ENCODE data around the gene SLC20A1.

SLC20A1 gene

DNA sequence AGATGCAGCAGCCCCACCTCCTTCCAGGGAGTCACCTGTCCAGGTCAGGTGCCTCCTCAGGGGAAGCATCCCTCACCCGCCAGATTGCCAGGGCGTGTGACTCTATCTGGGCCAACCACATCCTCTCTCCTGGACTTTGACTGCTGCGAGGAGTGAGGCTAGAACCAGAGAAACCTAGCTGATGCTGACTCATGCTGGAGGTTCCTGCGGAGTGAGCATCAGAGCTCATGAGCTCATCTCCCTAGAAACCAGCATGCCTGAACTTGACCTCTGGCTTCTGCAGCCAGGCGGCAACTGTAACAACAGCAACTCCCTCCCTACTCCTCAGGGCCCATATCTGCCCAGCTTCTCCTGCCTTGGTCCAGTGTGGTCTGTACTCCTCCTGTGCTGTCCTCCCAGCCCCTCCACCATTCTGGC is 46.8 kb downstream of the SLC20A1 start:
- no peak overlapping the region for H3K4me2 ChIP-seq (ENCODE audit: low read depth, low read length, poor library complexity, severe bottlenecking)
- no peak overlapping the region for H3K9ac ChIP-seq (ENCODE audit: low read length)
- H3K79me2 ChIP-seq (ENCODE audit: insufficient read depth, low read length): no peaks in the 10 kb centered on the region
- H3K4me3 ChIP-seq (ENCODE audit: insufficient read depth, low read length, poor library complexity, severe bottlenecking): no peak overlapping the region
- no peaks in the 10 kb centered on the region for H3K36me3 ChIP-seq (ENCODE audit: low read length)
- H4K20me1 ChIP-seq (ENCODE audit: low read depth, low read length): no peaks in the 10 kb centered on the region
- no peaks in the 10 kb centered on the region for H3F3A ChIP-seq (ENCODE audit: insufficient read depth)
- TF ChIP-seq CTCF (IDR thresholded peaks at IDR 0.05; ENCODE audit: insufficient read depth, low read length, poor library complexity, severe bottlenecking) (no peak), EZH2phosphoT487 (conservative IDR thresholded peaks at IDR 0.05; ENCODE audit: low read length) (no peak)
- no peak overlapping the region for H3K27ac ChIP-seq (ENCODE audit: low read depth, low read length)
- H3K9me3 ChIP-seq (ENCODE audit: insufficient read depth, low read length): no peaks in the 10 kb centered on the region
- H2AFZ ChIP-seq (ENCODE audit: low read depth, low read length, severe bottlenecking): no peak overlapping the region
- no peaks in the 10 kb centered on the region for H3K9me2 ChIP-seq (replicated peaks; ENCODE audit: insufficient read depth, low read length)
- no peaks in the 10 kb centered on the region for H3K27me3 ChIP-seq (ENCODE audit: low read length)

DNA sequence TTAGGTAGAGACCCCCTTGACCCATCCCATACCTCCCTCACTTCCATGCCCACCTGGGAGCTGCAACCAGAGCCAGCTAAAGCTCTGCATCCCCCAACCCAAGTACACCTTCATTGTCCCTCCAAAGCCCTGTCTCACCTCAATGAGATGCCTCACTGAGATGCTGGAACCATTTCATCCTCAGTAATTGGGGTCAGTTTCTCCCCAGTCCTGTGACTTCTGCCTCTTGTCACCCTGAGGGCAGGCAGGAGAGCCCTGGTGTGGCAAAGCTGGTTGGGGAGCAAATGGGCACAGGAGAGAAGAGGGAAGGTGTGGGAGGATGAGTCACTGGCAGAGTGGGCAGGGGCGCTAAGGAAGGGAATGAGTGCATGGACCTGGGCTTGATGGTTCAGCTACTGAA is 47.2 kb downstream of the SLC20A1 start:
- no peaks in the 10 kb centered on the region for H3K79me2 ChIP-seq (ENCODE audit: insufficient read depth, low read length)
- no peaks in the 10 kb centered on the region for H4K20me1 ChIP-seq (ENCODE audit: low read depth, low read length)
- H3K4me2 ChIP-seq (ENCODE audit: low read depth, low read length, poor library complexity, severe bottlenecking): no peak overlapping the region
- no peaks in the 10 kb centered on the region for H3F3A ChIP-seq (ENCODE audit: insufficient read depth)
- H3K36me3 ChIP-seq (ENCODE audit: low read length): no peaks in the 10 kb centered on the region
- H3K4me3 ChIP-seq (ENCODE audit: insufficient read depth, low read length, poor library complexity, severe bottlenecking): no peak overlapping the region
- H3K9ac ChIP-seq (ENCODE audit: low read length): no peak overlapping the region
- H3K27ac ChIP-seq (ENCODE audit: low read depth, low read length): no peak overlapping the region
- no peaks in the 10 kb centered on the region for H3K9me3 ChIP-seq (ENCODE audit: insufficient read depth, low read length)
- H3K9me2 ChIP-seq (replicated peaks; ENCODE audit: insufficient read depth, low read length): no peaks in the 10 kb centered on the region
- no peaks in the 10 kb centered on the region for H3K27me3 ChIP-seq (ENCODE audit: low read length)
- H2AFZ ChIP-seq (ENCODE audit: low read depth, low read length, severe bottlenecking): no peak overlapping the region
- TF ChIP-seq EZH2phosphoT487 (conservative IDR thresholded peaks at IDR 0.05; ENCODE audit: low read length) (no peak), CTCF (IDR thresholded peaks at IDR 0.05; ENCODE audit: insufficient read depth, low read length, poor library complexity, severe bottlenecking) (no peak)

DNA sequence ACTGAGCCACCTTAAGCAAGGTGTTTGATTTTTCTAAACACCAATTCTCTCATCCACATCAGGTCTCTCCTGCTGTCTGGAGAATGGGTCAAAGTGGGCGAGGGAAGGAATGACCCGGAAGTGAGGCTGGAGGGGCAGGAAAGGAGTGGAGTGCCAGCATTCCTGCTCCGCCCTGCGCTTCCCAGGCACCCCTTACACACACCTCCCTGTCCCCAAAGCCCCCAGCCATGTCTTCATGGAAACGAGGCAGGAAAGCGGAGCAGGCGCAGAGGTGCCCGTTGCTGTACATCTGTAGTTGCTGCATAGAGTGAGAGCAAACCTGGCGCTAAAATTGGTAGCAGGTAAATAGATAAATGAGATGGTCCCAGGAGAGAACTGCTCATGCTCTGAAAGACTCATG is 47.9 kb downstream of the SLC20A1 start:
- H3K9me2 ChIP-seq (replicated peaks; ENCODE audit: insufficient read depth, low read length): no peaks in the 10 kb centered on the region
- TF ChIP-seq CTCF (IDR thresholded peaks at IDR 0.05; ENCODE audit: insufficient read depth, low read length, poor library complexity, severe bottlenecking) (no peak), EZH2phosphoT487 (conservative IDR thresholded peaks at IDR 0.05; ENCODE audit: low read length) (no peak)
- no peak overlapping the region for H3K4me3 ChIP-seq (ENCODE audit: insufficient read depth, low read length, poor library complexity, severe bottlenecking)
- no peak overlapping the region for H2AFZ ChIP-seq (ENCODE audit: low read depth, low read length, severe bottlenecking)
- no peak overlapping the region for H3K27ac ChIP-seq (ENCODE audit: low read depth, low read length)
- H3K9me3 ChIP-seq (ENCODE audit: insufficient read depth, low read length): no peaks in the 10 kb centered on the region
- no peak overlapping the region for H3K9ac ChIP-seq (ENCODE audit: low read length)
- no peaks in the 10 kb centered on the region for H3F3A ChIP-seq (ENCODE audit: insufficient read depth)
- no peaks in the 10 kb centered on the region for H3K36me3 ChIP-seq (ENCODE audit: low read length)
- no peak overlapping the region for H3K4me2 ChIP-seq (ENCODE audit: low read depth, low read length, poor library complexity, severe bottlenecking)
- H4K20me1 ChIP-seq (ENCODE audit: low read depth, low read length): no peaks in the 10 kb centered on the region
- H3K27me3 ChIP-seq (ENCODE audit: low read length): no peaks in the 10 kb centered on the region
- H3K79me2 ChIP-seq (ENCODE audit: insufficient read depth, low read length): no peaks in the 10 kb centered on the region

All from SU-DHL-6 (cell line).